Measurements from ENCODE around the gene WDR6.

The WDR6 gene

GRCh38 chr3:49027634-49028033, 20.4 kb downstream of the WDR6 start:
- no peak for DNase-seq (ENCODE audit: low spot score)

GRCh38 chr3:49028298-49028672, 21.1 kb downstream of the WDR6 start:
- DNase-seq (ENCODE audit: low spot score): no peak

GRCh38 chr3:49028673-49029562, 21.7 kb downstream of the WDR6 start, which contains the start of gene IMPDH2:
Gene IMPDH2, minus strand, starts transcription at chr3:49029398. Its CDS starts 48 bp downstream, at chr3:49029350.
- DNase-seq (ENCODE audit: low spot score): peak; percentile 95

GRCh38 chr3:49029563-49029884, 22.3 kb downstream of the WDR6 start:
- DNase-seq (ENCODE audit: low spot score): no peak

- DNase-seq (ENCODE audit: low spot score): no peak
These were observed 23.1 kb downstream of the WDR6 start for GRCh38 chr3:49030321-49030720.

GRCh38 chr3:49032646-49033304, 25.6 kb downstream of the WDR6 start:
- no peak for DNase-seq (ENCODE audit: low spot score)

- no peak for DNase-seq (ENCODE audit: low spot score)
These were observed 27.5 kb downstream of the WDR6 start for GRCh38 chr3:49034650-49035049.

- no peak for DNase-seq (ENCODE audit: low spot score)
These were observed 28.1 kb downstream of the WDR6 start for GRCh38 chr3:49035281-49035680.

- DNase-seq (ENCODE audit: low spot score): no peak
These were observed 46.4 kb downstream of the WDR6 start for GRCh38 chr3:49053543-49053942.

GRCh38 chr3:49054344-49054862, 47.2 kb downstream of the WDR6 start:
- no peak for DNase-seq (ENCODE audit: low spot score)

- no peak for DNase-seq (ENCODE audit: low spot score)
These were observed 50.1 kb downstream of the WDR6 start for GRCh38 chr3:49057268-49057667.

GRCh38 chr3:49058011-49058410, 50.8 kb downstream of the WDR6 start:
- DNase-seq (ENCODE audit: low spot score): no peak

Data from globus pallidus (tissue), 1 donor.